Measurements from ENCODE around the gene CACNG3. TPM values are rescaled to one million over a fixed set of nuclear protein-coding genes. Genes with fewer than 3 reads are reported as not detected.

CACNG3 gene
- total and polyA plus RNA-seq, 2 donors (not counting 3 experiments of a cell fraction or from before 2014, with no cell fraction given) = not detected

- no peak overlapping the region for H3K4me3 ChIP-seq (replicated peaks in 1 of 3; ENCODE audit: insufficient read depth in 1 of 3, low read depth in 1 of 3, low read length in 3 of 3)
- TF ChIP-seq POLR2AphosphoS5 (IDR thresholded peaks at IDR 0.05; ENCODE audit: insufficient read depth, low read depth, low read length) (no peak), POLR2A (IDR thresholded peaks at IDR 0.05; ENCODE audit: low read depth, low read length) (no peak), CTCF (IDR thresholded peaks at IDR 0.05; ENCODE audit: extremely low read depth in 1 of 2, insufficient read depth in 1 of 2, low read depth in 1 of 2, low read length in 2 of 2) (no peak), GATA2 (IDR thresholded peaks at IDR 0.05; ENCODE audit: insufficient read depth, insufficient read length, low read depth, low read length) (no peak), MAX (IDR thresholded peaks at IDR 0.05; ENCODE audit: insufficient read depth, insufficient read length) (no peak), EZH2 (IDR thresholded peaks at IDR 0.05; ENCODE audit: borderline replicate concordance, low read depth, low read length, severe bottlenecking) (no peak), FOS (IDR thresholded peaks at IDR 0.05; ENCODE audit: borderline replicate concordance, insufficient read depth, low read length) (no peak), MYC (IDR thresholded peaks at IDR 0.05; ENCODE audit: low read depth, low read length) (no peak), JUN (IDR thresholded peaks at IDR 0.05; ENCODE audit: borderline replicate concordance, insufficient read depth, insufficient read length, low read depth) (no peak)
- dilution Hi-C loops (cut with MboI; ENCODE audit: extremely low pct_ligation_motif_present, low sequenced_read_pairs) (no loop called here), intact Hi-C loops (cut with micrococcal nuclease) (no loop called here)
- ChIA-PET POLR2A (no interaction called here), CTCF (interaction anchor here (1.0 kb wide), 1 partner anchor 19 kb away, joined by 6 read pairs; no protein-coding TSS in a partner anchor)
- H3K27ac ChIP-seq (ENCODE audit: insufficient read depth, low read depth, low read length) = no peak overlapping the region
- BruUV-seq (replicated peaks) = no TSS peak
- H3K79me2 ChIP-seq (ENCODE audit: control insufficient read depth, insufficient read depth, low read length) = no peaks in the 10 kb centered on the region
- FAIRE-seq = no peak
- H2AFZ ChIP-seq (ENCODE audit: low read depth, low read length) = no peak overlapping the region
- H3K27me3 ChIP-seq (ENCODE audit: control insufficient read depth in 2 of 2, insufficient read depth in 2 of 2, low read length in 2 of 2) = no peaks in the 10 kb centered on the region
- H3K4me1 ChIP-seq (ENCODE audit: control insufficient read depth, extremely low read depth, insufficient read depth, low read length) = no peaks in the 10 kb centered on the region
- H3K9me3 ChIP-seq (replicated peaks; ENCODE audit: control insufficient read depth, insufficient read depth, low read length) = no peaks in the 10 kb centered on the region
- DNase-seq (ENCODE audit: low read depth, low spot score) = no peak
- no peak overlapping the region for H3K4me2 ChIP-seq (ENCODE audit: insufficient read depth, low read length)
- no peaks in the 10 kb centered on the region for H4K20me1 ChIP-seq (replicated peaks; ENCODE audit: control insufficient read depth, extremely low read depth, insufficient read depth, low read length)
- no peak overlapping the region for H3K9ac ChIP-seq (replicated peaks; ENCODE audit: extremely low read depth, insufficient read depth, low read length)
- H3K9me1 ChIP-seq (replicated peaks; ENCODE audit: control insufficient read depth, extremely low read depth, insufficient read depth, low read length) = no peaks in the 10 kb centered on the region
- no peaks in the 10 kb centered on the region for H3K36me3 ChIP-seq (ENCODE audit: control insufficient read depth in 2 of 2, extremely low read depth in 1 of 2, insufficient read depth in 2 of 2, low read length in 2 of 2)
These were observed 16.2 kb downstream of the CACNG3 start for GRCh38 chr16:24272379-24272778.
